ENCODE data around the gene EMC8. TPM values are rescaled to one million over a fixed set of nuclear protein-coding genes. Genes with fewer than 3 reads are reported as not detected.
"Not testable (repeated sequence)": the region's sequence is repeated elsewhere in the genome, so short reads cannot be mapped to it uniquely, and the experiment has no call there.

The EMC8 gene
- total and polyA plus RNA-seq, 2 experiments from 2014 or later = 51.1 to 69.4 TPM

GRCh38 chr16:85819245-85819644, 19.9 kb upstream of the EMC8 start:
- Mint-ChIP-seq H3K4me1 (no peaks in the 10 kb centered on the region; the same call in 2 of the 3 replicates), H3K27me3 (ENCODE audit: insufficient read depth, low read depth, poor library complexity) (peaks cover 11% of the 10 kb centered on the region), H3K9me3 (peaks cover 4% of the 10 kb centered on the region; the same call in 1 of the 3 replicates), H3K36me3 (ENCODE audit: low read depth) (no peaks in the 10 kb centered on the region), H3K27ac (no peak overlapping the region), H3K4me3 (no peak overlapping the region)
- Histone ChIP-seq H3K36me3 (ENCODE audit: insufficient read depth) (no peaks in the 10 kb centered on the region), H3K4me2 (no peak overlapping the region), H3K27ac (ENCODE audit: low read depth) (no peak overlapping the region), H3F3A (replicated peaks; ENCODE audit: low read depth) (no peaks in the 10 kb centered on the region), H3K27me3 (ENCODE audit: insufficient read depth) (0 out of 2 replicates have a peak, but pooled peaks cover 4% of the 10 kb centered on the region), H4K20me1 (replicated peaks; ENCODE audit: insufficient read depth) (no peaks in the 10 kb centered on the region), H3K79me2 (replicated peaks; ENCODE audit: insufficient read depth) (no peaks in the 10 kb centered on the region), H3K9me2 (ENCODE audit: insufficient read depth) (peaks cover 7% of the 10 kb centered on the region; the same call in 1 of the 2 replicates), H3K4me3 (no peak overlapping the region), H2AFZ (no peak overlapping the region), H3K4me1 (ENCODE audit: insufficient read depth) (no peaks in the 10 kb centered on the region)
- ATAC-seq (peak; percentile 82), DNase-seq (ENCODE audit: low spot score) (peak; percentile 97)
- TF ChIP-seq ETS1 (IDR thresholded peaks at IDR 0.05) = no peak
- TF ChIP-seq ZNF462 (CRISPR knock-in tag; IDR thresholded peaks at IDR 0.05) = 0 out of 2 replicates have a peak, but pooled peaks have one; percentile 1
- TF ChIP-seq ZNF114 (CRISPR knock-in tag; IDR thresholded peaks at IDR 0.05) = no peak
- peak; percentile 86 to 87 for TF ChIP-seq CTCF (conservative IDR thresholded peaks at IDR 0.05; ENCODE audit: low read depth in 2 of 2)
- TF ChIP-seq EZH2 (IDR thresholded peaks at IDR 0.05; ENCODE audit: low read depth, unreplicated experiment) = no peak
- TF ChIP-seq STAT1 (IDR thresholded peaks at IDR 0.05; ENCODE audit: unreplicated experiment) = no peak

GRCh38 chr16:85817195-85817594, 17.9 kb upstream of the EMC8 start:
- not testable (repeated sequence) for H3K4me1 Mint-ChIP-seq; H2AFZ ChIP-seq; H3K27me3 ChIP-seq (ENCODE audit: insufficient read depth); H3K27ac Mint-ChIP-seq; H3K4me1 ChIP-seq (ENCODE audit: insufficient read depth); H3K36me3 ChIP-seq (ENCODE audit: insufficient read depth); H3K27ac ChIP-seq (ENCODE audit: low read depth); H3F3A ChIP-seq (replicated peaks; ENCODE audit: low read depth); H3K9me2 ChIP-seq (ENCODE audit: insufficient read depth); H3K36me3 Mint-ChIP-seq (ENCODE audit: low read depth); H3K4me3 Mint-ChIP-seq; ATAC-seq; H3K9me3 Mint-ChIP-seq; DNase-seq (ENCODE audit: low spot score); H3K79me2 ChIP-seq (replicated peaks; ENCODE audit: insufficient read depth); H3K4me2 ChIP-seq; H3K4me3 ChIP-seq; H4K20me1 ChIP-seq (replicated peaks; ENCODE audit: insufficient read depth)
- peaks cover 14% of the 10 kb centered on the region for H3K27me3 Mint-ChIP-seq (ENCODE audit: insufficient read depth, low read depth, poor library complexity)

All from GM23338 (cell line).